ENCODE results near the gene SNRK.

SNRK gene

GRCh38 chr3:43279082-43279481, 7.3 kb upstream of the SNRK start:
- Histone ChIP-seq H4K20me1 (ENCODE audit: low read depth, low read length) (no peaks in the 10 kb centered on the region), H3K9ac (ENCODE audit: low read length) (no peak overlapping the region), H3K4me3 (ENCODE audit: insufficient read depth, low read length, poor library complexity, severe bottlenecking) (no peak overlapping the region), H3K27me3 (ENCODE audit: low read length) (no peaks in the 10 kb centered on the region), H3K27ac (ENCODE audit: low read depth, low read length) (no peak overlapping the region), H3F3A (ENCODE audit: insufficient read depth) (no peaks in the 10 kb centered on the region), H3K9me3 (ENCODE audit: insufficient read depth, low read length) (no peaks in the 10 kb centered on the region), H3K36me3 (ENCODE audit: low read length) (no peaks in the 10 kb centered on the region), H3K4me2 (ENCODE audit: low read depth, low read length, poor library complexity, severe bottlenecking) (no peak overlapping the region), H3K9me2 (replicated peaks; ENCODE audit: insufficient read depth, low read length) (no peaks in the 10 kb centered on the region), H2AFZ (ENCODE audit: low read depth, low read length, severe bottlenecking) (no peak overlapping the region), H3K79me2 (ENCODE audit: insufficient read depth, low read length) (no peaks in the 10 kb centered on the region)
- TF ChIP-seq CTCF (IDR thresholded peaks at IDR 0.05; ENCODE audit: insufficient read depth, low read length, poor library complexity, severe bottlenecking), result no peak
- TF ChIP-seq EZH2phosphoT487 (conservative IDR thresholded peaks at IDR 0.05; ENCODE audit: low read length), result no peak

- Histone ChIP-seq H3K36me3 (ENCODE audit: low read length) (no peaks in the 10 kb centered on the region), H2AFZ (ENCODE audit: low read depth, low read length, severe bottlenecking) (no peak overlapping the region), H3K79me2 (ENCODE audit: insufficient read depth, low read length) (no peaks in the 10 kb centered on the region)
Observed at GRCh38 chr3:43279532-43279931, 6.8 kb upstream of the SNRK start.

GRCh38 chr3:43281020-43281419, 5.3 kb upstream of the SNRK start:
- H3K36me3 ChIP-seq (ENCODE audit: low read length), result no peaks in the 10 kb centered on the region

More at GRCh38 chr3:43279532-43279931, 6.8 kb upstream of the SNRK start:
- no peak overlapping the region for H3K9ac ChIP-seq (ENCODE audit: low read length)
- TF ChIP-seq EZH2phosphoT487 (conservative IDR thresholded peaks at IDR 0.05; ENCODE audit: low read length) (no peak), CTCF (IDR thresholded peaks at IDR 0.05; ENCODE audit: insufficient read depth, low read length, poor library complexity, severe bottlenecking) (no peak)
- H3K27ac ChIP-seq (ENCODE audit: low read depth, low read length), result no peak overlapping the region
- no peak overlapping the region for H3K4me2 ChIP-seq (ENCODE audit: low read depth, low read length, poor library complexity, severe bottlenecking)
- no peaks in the 10 kb centered on the region for H3F3A ChIP-seq (ENCODE audit: insufficient read depth)
- no peaks in the 10 kb centered on the region for H3K9me2 ChIP-seq (replicated peaks; ENCODE audit: insufficient read depth, low read length)
- no peaks in the 10 kb centered on the region for H3K9me3 ChIP-seq (ENCODE audit: insufficient read depth, low read length)
- no peak overlapping the region for H3K4me3 ChIP-seq (ENCODE audit: insufficient read depth, low read length, poor library complexity, severe bottlenecking)
- H4K20me1 ChIP-seq (ENCODE audit: low read depth, low read length), result no peaks in the 10 kb centered on the region
- H3K27me3 ChIP-seq (ENCODE audit: low read length), result no peaks in the 10 kb centered on the region

More at GRCh38 chr3:43281020-43281419, 5.3 kb upstream of the SNRK start:
- no peaks in the 10 kb centered on the region for H3K27me3 ChIP-seq (ENCODE audit: low read length)
- no peak overlapping the region for H3K27ac ChIP-seq (ENCODE audit: low read depth, low read length)
- TF ChIP-seq CTCF (IDR thresholded peaks at IDR 0.05; ENCODE audit: insufficient read depth, low read length, poor library complexity, severe bottlenecking) (no peak), EZH2phosphoT487 (conservative IDR thresholded peaks at IDR 0.05; ENCODE audit: low read length) (no peak)
- no peaks in the 10 kb centered on the region for H3K9me2 ChIP-seq (replicated peaks; ENCODE audit: insufficient read depth, low read length)
- H3K4me3 ChIP-seq (ENCODE audit: insufficient read depth, low read length, poor library complexity, severe bottlenecking), result no peak overlapping the region
- no peak overlapping the region for H2AFZ ChIP-seq (ENCODE audit: low read depth, low read length, severe bottlenecking)
- H3K9ac ChIP-seq (ENCODE audit: low read length), result no peak overlapping the region
- H3K79me2 ChIP-seq (ENCODE audit: insufficient read depth, low read length), result no peaks in the 10 kb centered on the region
- H3F3A ChIP-seq (ENCODE audit: insufficient read depth), result no peaks in the 10 kb centered on the region
- no peaks in the 10 kb centered on the region for H3K9me3 ChIP-seq (ENCODE audit: insufficient read depth, low read length)
- no peak overlapping the region for H3K4me2 ChIP-seq (ENCODE audit: low read depth, low read length, poor library complexity, severe bottlenecking)
- no peaks in the 10 kb centered on the region for H4K20me1 ChIP-seq (ENCODE audit: low read depth, low read length)
